Neuron (in vitro differentiated cells): ENCODE measurements around the gene UGT1A5.

Source experiments
- H2AFZ ChIP-seq: one replicate; pipeline ENCODE4 v1.6.1; 2013; ENCODE audit warnings: low read depth, mild to moderate bottlenecking, inconsistent platforms, low read length, moderate library complexity
- H3K27me3 ChIP-seq: one replicate; pipeline ENCODE4 v1.6.1; 2013; ENCODE audit warnings: low read length; ENCODE audit not compliant: insufficient read depth
- H3K36me3 ChIP-seq: one replicate; pipeline ENCODE4 v1.6.1; 2013; ENCODE audit warnings: low read length; ENCODE audit not compliant: insufficient read depth
- H3K4me1 ChIP-seq: one replicate; pipeline ENCODE4 v1.6.1; 2013; ENCODE audit warnings: low read length; ENCODE audit not compliant: insufficient read depth
- H3K4me3 ChIP-seq: 2 replicates; pipeline ENCODE4 v1.5.1; 2013; ENCODE audit warnings: mild to moderate bottlenecking, low read length, moderate library complexity
- H3K9me3 ChIP-seq: one replicate; pipeline ENCODE4 v1.6.1; 2013; ENCODE audit warnings: low read length

The UGT1A5 gene

DNA sequence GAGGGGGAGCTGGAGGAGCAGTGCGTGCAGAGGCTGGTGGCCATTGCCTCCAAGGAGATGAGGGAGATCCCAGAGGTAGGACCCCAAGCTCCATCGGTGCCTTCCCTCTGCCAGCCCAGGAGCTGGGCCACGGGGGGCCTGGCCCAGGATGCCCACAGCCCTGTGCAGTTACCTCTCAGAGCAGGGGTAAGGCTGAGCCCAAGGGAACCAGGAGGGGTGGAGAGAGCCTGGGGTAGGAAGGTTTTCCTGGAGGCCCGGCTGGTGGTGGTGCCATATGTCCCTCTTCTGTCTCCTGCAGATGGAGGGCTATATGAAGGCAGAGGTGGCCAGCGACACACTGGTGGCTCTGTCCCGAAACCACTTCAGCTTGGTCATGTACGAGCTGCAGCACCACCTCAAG, 76.8 kb downstream of the UGT1A5 start:
- H3K9me3 ChIP-seq, result peaks cover 3% of the 10 kb centered on the region
- H3K4me3 ChIP-seq, result no peak overlapping the region
- H3K36me3 ChIP-seq, result no peaks in the 10 kb centered on the region
- peaks cover 3% of the 10 kb centered on the region for H3K27me3 ChIP-seq
- H3K4me1 ChIP-seq, result no peaks in the 10 kb centered on the region
- no peak overlapping the region for H2AFZ ChIP-seq

DNA sequence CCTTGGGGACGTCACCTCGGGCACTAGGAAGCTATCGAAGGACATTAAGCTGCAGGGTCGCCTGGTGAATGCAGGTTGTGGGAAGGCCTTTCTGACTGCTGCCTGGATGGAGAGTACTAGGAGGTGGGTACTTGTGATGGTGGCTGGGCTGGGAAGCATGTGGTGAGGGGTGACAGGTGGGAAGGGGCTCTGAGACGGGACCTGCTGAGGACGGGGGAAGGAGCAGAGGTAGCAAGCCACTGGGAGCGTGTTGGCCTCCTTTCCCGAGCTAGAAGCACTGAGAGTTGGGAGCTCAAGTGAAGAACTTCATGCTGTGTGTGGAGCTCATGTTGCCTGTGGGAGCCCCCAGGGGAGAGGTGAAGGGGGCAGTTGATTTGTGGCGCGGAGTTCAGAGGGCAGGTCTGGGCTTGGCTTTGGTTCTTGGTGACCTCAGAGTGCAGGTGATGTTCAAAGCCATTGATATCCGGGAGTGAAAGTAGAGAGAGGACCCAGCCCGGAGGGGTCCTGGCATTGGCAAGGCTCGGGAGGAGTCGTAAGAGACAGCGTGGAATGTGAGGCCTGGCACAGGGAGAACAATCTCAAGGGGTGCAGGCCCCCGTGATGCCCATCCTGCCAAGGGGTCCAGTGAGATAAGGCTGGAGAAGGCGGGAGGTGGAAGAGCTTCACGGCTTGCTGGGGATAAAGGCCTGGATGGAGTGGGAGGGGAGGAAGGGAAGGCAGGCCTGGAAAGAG, 78.6 kb downstream of the UGT1A5 start:
- no peak overlapping the region for H3K4me3 ChIP-seq
- H3K27me3 ChIP-seq, result peaks cover 3% of the 10 kb centered on the region
- no peaks in the 10 kb centered on the region for H3K4me1 ChIP-seq
- no peaks in the 10 kb centered on the region for H3K9me3 ChIP-seq
- no peak overlapping the region for H2AFZ ChIP-seq
- no peaks in the 10 kb centered on the region for H3K36me3 ChIP-seq

DNA sequence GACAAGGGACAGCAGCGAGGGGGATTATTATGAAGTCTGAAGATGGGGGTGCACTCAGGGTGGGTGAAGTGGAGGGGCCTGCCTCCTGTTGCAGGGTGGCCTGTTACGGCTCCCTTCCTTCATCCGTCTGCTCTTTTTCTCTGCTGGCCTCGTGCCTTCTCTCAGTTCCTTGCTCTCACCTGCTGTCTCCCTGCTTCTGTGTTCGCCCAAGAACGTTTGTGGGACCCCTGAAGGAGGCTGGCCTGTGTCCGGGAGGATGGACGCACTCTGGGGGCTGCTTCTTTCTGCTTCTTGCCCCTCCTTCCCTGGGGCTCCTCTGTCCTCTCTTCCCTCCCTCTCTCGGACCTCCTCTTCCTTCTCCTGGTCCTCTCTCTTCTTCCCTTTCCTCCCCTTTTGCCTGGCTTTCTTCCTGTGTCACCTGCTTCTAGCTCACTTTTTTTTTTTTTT, 79.2 kb downstream of the UGT1A5 start:
- H3K4me3 ChIP-seq, result no peak overlapping the region
- H3K36me3 ChIP-seq, result no peaks in the 10 kb centered on the region
- no peak overlapping the region for H2AFZ ChIP-seq
- H3K9me3 ChIP-seq, result no peaks in the 10 kb centered on the region
- peaks cover 3% of the 10 kb centered on the region for H3K27me3 ChIP-seq
- no peaks in the 10 kb centered on the region for H3K4me1 ChIP-seq

DNA sequence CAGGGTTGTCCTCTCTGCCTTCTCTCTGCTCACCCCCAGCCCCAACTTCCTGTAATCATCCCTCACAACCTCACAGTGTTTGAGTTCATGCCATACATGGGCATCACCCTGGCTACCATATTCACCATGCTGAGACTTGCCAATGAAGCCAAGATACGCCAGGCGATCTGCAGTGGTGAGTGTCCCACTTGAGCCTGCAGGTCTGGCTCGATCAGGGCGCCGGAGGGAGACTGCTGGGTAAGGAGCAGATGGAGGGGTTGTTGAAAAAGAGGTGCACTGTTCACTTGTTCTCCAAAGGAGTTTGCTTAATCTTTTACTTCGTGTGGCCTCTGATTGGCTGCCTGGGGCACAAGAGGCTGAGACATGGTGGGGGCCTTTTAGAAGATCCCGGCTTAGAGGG, 80.0 kb downstream of the UGT1A5 start:
- no peak overlapping the region for H3K4me3 ChIP-seq
- H3K4me1 ChIP-seq, result no peaks in the 10 kb centered on the region
- H3K9me3 ChIP-seq, result no peaks in the 10 kb centered on the region
- H3K36me3 ChIP-seq, result no peaks in the 10 kb centered on the region
- H3K27me3 ChIP-seq, result peaks cover 3% of the 10 kb centered on the region
- H2AFZ ChIP-seq, result no peak overlapping the region

DNA sequence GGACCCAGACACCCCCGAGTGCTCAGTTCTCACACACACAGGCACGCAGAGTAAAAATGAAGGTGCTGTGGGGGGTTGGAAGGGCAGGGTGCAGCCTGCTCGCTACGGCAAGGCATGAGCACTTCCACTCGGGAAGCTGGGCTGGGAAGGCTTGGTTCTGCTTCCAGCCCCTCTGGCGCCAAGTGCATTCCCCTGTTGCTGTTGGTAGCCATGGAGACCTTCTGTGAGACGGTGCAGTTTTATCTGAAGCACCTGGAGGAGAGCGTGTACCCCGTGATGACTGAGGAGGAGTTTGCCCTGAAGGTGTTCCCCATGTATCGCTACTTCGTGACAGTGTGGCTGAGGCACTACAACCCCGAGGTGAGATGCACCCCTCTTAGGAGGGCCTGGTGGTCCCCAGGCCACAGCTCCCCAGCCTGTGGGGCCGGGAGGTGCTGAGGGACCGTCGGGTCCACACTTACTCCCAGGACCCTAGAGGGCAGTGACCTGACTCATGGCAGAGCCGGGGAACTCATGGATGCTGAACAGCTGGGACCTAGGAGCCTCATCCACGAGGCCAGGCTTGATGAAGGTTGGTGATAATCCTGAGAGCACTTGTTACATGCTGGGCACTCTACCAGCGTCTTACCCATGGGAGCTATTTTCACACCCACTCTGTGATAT, 80.9 kb downstream of the UGT1A5 start:
- H3K4me3 ChIP-seq, result no peak overlapping the region
- H3K36me3 ChIP-seq, result no peaks in the 10 kb centered on the region
- H2AFZ ChIP-seq, result no peak overlapping the region
- H3K27me3 ChIP-seq, result peaks cover 3% of the 10 kb centered on the region
- H3K4me1 ChIP-seq, result no peaks in the 10 kb centered on the region
- H3K9me3 ChIP-seq, result no peaks in the 10 kb centered on the region

DNA sequence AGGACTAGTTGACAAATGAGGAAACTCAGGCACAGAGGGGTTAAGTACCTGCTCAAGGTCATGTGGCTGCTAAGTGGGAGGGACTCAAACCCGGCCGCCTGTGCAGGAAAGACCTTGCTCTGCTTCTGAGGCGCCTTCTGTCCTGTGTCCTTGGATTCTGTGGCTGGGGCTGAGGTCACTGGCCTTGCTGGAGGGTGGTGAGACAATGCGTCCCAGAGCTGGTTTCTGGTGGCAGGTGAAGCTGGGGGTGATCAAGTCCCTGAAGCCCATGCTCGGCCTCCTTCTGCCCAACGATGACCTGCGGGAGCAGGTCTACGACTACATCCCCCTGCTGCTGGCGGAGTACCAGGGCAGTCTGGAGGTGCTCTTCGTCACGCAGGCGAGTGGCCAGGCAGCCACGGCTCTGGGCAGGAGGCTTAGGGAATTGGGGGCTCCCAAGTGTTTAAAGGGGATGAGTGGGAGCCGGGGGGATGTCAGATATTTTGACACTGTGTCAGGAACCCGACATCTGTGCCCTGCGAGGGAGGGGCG, 81.5 kb downstream of the UGT1A5 start:
- Histone ChIP-seq H3K9me3 (no peaks in the 10 kb centered on the region), H3K4me3 (no peak overlapping the region), H3K27me3 (peaks cover 3% of the 10 kb centered on the region), H3K4me1 (no peaks in the 10 kb centered on the region), H3K36me3 (no peaks in the 10 kb centered on the region), H2AFZ (no peak overlapping the region)

DNA sequence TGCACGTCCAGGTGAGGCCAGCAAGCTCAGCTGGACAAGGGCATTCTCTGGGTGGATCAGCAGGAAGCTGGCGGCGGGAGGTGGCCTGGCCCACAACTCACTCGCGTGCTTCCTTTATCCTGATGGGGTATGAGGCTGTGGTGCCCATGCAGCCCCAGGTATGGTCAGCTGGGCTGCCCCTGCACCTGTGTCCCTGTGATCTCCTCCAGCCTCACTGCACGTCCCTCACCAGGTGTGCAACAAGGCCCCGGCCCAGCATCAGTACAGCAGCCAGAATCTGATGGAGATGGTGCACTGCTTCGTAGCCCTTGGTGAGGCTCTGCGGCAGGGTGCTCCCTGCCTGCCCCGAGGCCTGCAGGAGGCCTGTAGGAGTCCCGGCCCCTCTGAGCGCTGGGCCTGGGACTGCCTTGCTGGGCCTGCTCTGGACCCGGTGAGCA, 83.0 kb downstream of the UGT1A5 start:
- Histone ChIP-seq H3K27me3 (no peaks in the 10 kb centered on the region), H3K9me3 (no peaks in the 10 kb centered on the region), H3K4me3 (no peak overlapping the region), H3K36me3 (no peaks in the 10 kb centered on the region), H3K4me1 (no peaks in the 10 kb centered on the region), H2AFZ (no peak overlapping the region)

DNA sequence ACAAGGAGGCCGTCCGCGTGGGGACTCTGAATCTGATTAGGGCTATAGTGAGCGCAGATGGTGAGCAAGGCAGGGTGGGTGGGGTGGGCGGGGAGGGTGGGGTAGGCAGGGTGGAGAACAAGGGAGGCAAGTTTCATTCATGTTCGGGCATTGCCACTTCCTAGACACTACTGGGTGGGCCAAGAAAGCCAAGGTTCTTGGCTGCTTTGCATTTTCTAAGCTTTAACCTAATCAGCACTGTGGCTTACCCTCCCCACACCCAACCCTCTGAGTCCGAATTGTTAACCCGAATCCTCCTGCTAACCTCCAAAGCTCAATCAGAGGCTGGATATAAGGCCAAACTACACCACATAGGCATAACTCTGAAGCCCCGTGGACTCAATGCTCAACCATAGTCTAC, 83.5 kb downstream of the UGT1A5 start:
- Histone ChIP-seq H3K4me1 (no peaks in the 10 kb centered on the region), H3K4me3 (no peak overlapping the region), H3K27me3 (no peaks in the 10 kb centered on the region), H3K36me3 (no peaks in the 10 kb centered on the region), H2AFZ (no peak overlapping the region), H3K9me3 (no peaks in the 10 kb centered on the region)

DNA sequence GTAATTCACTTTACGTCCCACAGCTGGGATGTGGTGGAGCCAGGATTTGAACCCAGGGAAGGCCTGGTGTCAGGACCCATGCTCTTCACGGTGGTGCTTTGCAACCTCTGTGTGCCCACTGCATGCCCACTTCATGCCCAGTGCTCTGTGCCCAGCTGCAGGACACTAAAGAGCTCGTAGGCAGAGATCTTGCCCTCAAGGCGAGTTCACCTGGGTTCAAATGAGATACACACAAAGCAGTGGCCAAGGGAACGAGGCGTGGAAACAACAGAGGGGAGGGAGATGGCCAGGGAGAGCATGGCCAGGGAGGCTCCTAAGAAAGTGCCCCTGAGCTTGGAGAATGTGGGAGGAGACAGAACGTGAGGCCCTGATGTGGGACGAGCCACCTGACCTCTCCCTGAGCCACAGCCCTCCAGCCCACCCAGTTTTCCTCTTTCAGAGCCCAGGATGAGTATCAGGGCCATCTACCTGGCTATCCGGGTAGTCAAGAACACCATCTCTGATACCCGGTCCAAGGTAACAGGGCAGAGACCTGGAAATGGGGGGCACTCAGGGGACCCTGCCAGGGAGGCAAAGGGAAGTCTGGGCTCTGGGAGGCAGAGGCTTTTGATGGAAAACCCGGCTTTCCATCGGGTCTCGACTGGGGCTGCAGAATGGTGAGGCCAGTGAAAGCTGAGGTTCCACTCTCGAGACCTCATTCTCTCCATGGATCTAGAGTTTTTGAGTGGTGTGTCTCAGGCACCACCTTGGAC, 85.8 kb downstream of the UGT1A5 start:
- H2AFZ ChIP-seq, result no peak overlapping the region
- no peaks in the 10 kb centered on the region for H3K36me3 ChIP-seq
- H3K9me3 ChIP-seq, result no peaks in the 10 kb centered on the region
- H3K4me1 ChIP-seq, result no peaks in the 10 kb centered on the region
- no peak overlapping the region for H3K4me3 ChIP-seq
- no peaks in the 10 kb centered on the region for H3K27me3 ChIP-seq

DNA sequence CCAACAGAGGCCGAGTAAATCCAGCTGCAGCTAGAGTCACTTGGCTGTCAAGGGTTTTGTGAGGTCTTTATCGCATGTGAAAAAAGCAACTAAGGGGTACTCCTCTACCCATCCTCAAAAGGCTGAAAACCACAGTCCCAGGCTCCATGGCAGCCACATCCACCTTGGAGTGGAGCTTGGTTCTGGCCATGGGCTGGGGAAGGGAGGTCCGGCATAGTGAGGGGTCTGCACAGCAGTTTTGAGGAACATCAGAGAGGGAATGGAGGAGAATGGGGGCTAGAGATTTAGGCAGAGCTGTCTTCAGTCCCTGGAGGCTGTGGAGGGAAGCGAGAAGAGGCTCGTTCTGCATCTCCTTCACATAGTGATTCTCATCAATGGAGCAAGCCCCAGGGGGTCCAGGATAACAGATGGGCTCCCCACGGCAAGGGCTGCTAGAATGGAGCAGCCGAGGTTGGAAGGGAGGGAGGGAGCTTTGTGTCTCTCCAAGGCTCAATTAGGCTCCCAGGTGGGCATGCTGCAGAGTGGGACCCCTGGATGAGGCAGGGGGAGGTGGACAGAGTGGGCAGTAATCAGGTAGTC, 86.5 kb downstream of the UGT1A5 start:
- Histone ChIP-seq H3K4me1 (no peaks in the 10 kb centered on the region), H2AFZ (no peak overlapping the region), H3K36me3 (no peaks in the 10 kb centered on the region), H3K4me3 (no peak overlapping the region), H3K27me3 (no peaks in the 10 kb centered on the region), H3K9me3 (no peaks in the 10 kb centered on the region)

DNA sequence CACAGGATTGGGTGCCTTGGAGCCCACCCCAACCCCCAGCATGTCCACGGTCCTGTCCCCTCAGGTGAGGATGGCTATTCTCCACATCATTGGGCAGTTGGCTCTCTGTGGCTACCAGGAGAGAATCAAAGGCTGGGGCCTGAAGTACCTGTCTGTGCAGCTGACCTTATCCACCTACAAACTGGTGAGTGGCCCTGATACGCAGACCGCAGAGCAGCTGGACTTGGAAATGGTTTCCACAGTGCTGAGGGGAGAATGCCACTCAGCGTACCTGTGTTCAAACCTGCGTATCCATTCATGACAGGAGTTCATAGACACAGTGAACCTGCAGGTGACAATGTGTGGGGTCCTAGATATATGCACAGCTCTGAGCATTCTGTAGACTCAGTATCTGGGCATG, 87.0 kb downstream of the UGT1A5 start:
- Histone ChIP-seq H3K27me3 (no peaks in the 10 kb centered on the region), H3K36me3 (no peaks in the 10 kb centered on the region), H3K4me3 (no peak overlapping the region), H3K4me1 (no peaks in the 10 kb centered on the region), H2AFZ (no peak overlapping the region), H3K9me3 (no peaks in the 10 kb centered on the region)

DNA sequence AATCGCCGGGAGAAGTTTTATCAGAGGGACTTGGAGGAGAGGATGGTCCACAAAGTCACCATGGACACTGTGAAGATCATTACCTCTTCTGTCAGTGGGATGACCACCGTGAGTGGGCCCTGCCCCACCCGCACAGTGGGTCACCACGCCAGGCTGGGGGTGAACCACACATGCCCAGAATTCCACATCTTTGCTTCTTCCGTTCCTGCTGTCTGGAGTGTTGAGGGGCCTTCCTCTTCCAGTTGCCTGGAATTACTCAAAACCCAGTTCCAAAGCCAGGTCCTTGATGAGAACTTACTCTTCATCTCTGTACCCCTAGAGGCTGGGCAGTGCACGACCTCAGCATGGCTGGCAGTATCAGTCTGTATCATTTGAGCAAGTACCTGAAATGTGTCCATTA, 87.5 kb downstream of the UGT1A5 start:
- H3K4me3 ChIP-seq, result no peak overlapping the region
- H2AFZ ChIP-seq, result no peak overlapping the region
- no peaks in the 10 kb centered on the region for H3K9me3 ChIP-seq
- H3K27me3 ChIP-seq, result no peaks in the 10 kb centered on the region
- no peaks in the 10 kb centered on the region for H3K36me3 ChIP-seq
- H3K4me1 ChIP-seq, result no peaks in the 10 kb centered on the region
